ENCODE results near the gene RMC1. TPM values are rescaled to one million over a fixed set of nuclear protein-coding genes. Genes with fewer than 3 reads are reported as not detected.
"Not testable (repeated sequence)": the region's sequence is repeated elsewhere in the genome, so short reads cannot be mapped to it uniquely, and the experiment has no call there.

RMC1 gene
- total and polyA plus RNA-seq, 12 donors = 12.4 to 29.6 (median 15.7) TPM

- TF ChIP-seq CTCF (IDR thresholded peaks at IDR 0.05) = no peak
- peaks cover 0 to 100% (median 59%) of the 10 kb centered on the region in 9 donors for H3K36me3 ChIP-seq
- H3K4me1 ChIP-seq = no peaks in the 10 kb centered on the region
- WGBS, 2 donors = 95 to 97% methylated on average over 19 of the region's 19 CpGs
- intact Hi-C loops (cut with DNase I) = no loop called here
- no peak for DNase-seq
- no peak for ATAC-seq
- H3K27me3 ChIP-seq = no peaks in the 10 kb centered on the region
- no peaks in the 10 kb centered on the region for H3K9me3 ChIP-seq
- H3K4me3 ChIP-seq = no peak overlapping the region
- H3K27ac ChIP-seq = no peak overlapping the region
These were observed 53.0 kb downstream of the RMC1 start for GRCh38 chr18:23556145-23556780.

- H3K9me3 ChIP-seq; H3K27me3 ChIP-seq; H3K4me3 ChIP-seq; H3K27ac ChIP-seq; intact Hi-C loops (cut with DNase I); DNase-seq; ATAC-seq; H3K4me1 ChIP-seq: not testable (repeated sequence)
- 96% methylated on average over 8 of the region's 8 CpGs for WGBS, 2 donors
- H3K36me3 ChIP-seq = peaks cover 0 to 100% (median 61%) of the 10 kb centered on the region in 9 donors
These were observed 54.2 kb downstream of the RMC1 start for GRCh38 chr18:23557511-23557910.

- intact Hi-C loops (cut with DNase I) = no loop called here
- no peak for ATAC-seq
These were observed 56.9 kb downstream of the RMC1 start for GRCh38 chr18:23560186-23560585.

GRCh38 chr18:23563377-23564043 is 60.2 kb downstream of the RMC1 start:
- TF ChIP-seq CTCF (IDR thresholded peaks at IDR 0.05) = no peak
- peaks cover 0 to 100% (median 45%) of the 10 kb centered on the region in 9 donors for H3K36me3 ChIP-seq
- WGBS, 2 donors = 98% methylated on average over 2 of the region's 2 CpGs
- no peaks in the 10 kb centered on the region for H3K9me3 ChIP-seq
- DNase-seq (no peak), ATAC-seq (no peak)
- no peak overlapping the region for H3K4me3 ChIP-seq
- H3K4me1 ChIP-seq = no peaks in the 10 kb centered on the region
- H3K27ac ChIP-seq = no peak overlapping the region
- no peaks in the 10 kb centered on the region for H3K27me3 ChIP-seq
- intact Hi-C loops (cut with DNase I) = no loop called here

More at GRCh38 chr18:23560186-23560585, 56.9 kb downstream of the RMC1 start:
- peaks cover 0 to 100% (median 47%) of the 10 kb centered on the region in 9 donors for H3K36me3 ChIP-seq
- no peaks in the 10 kb centered on the region for H3K9me3 ChIP-seq
- no peaks in the 10 kb centered on the region for H3K27me3 ChIP-seq
- 82 to 87% methylated on average over 4 of the region's 4 CpGs for WGBS, 2 donors
- no peaks in the 10 kb centered on the region for H3K4me1 ChIP-seq
- no peak for DNase-seq
- H3K4me3 ChIP-seq = no peak overlapping the region
- TF ChIP-seq CTCF (IDR thresholded peaks at IDR 0.05) = no peak
- H3K27ac ChIP-seq = no peak overlapping the region

All from heart right ventricle (tissue), 16 donors.